GM23338 (cell line): ENCODE data around the gene CSF1R. TPM values are rescaled to one million over a fixed set of nuclear protein-coding genes. Genes with fewer than 3 reads are reported as not detected.

Experiments
- ATAC-seq: fragments of 200-7000 bp; cut with Tn5 transposase; 3 replicates; pipeline ENCODE4 v1.9.1; 2020
- DNase-seq: peaks from one replicate; pipeline ENCODE4 v3.0.0-alpha.2; 2015; ENCODE audit warnings: low spot score
- H2AFZ ChIP-seq: fragments of 200-600 bp; sonication (generic); 2 replicates; pipeline ENCODE4 v1.8.0; 2016; ENCODE audit warnings: antibody characterized with exemption, mild to moderate bottlenecking, moderate library complexity
- H3F3A ChIP-seq: fragments of 200-600 bp; sonication (generic); replicated peaks from 2 replicates; pipeline ENCODE4 v1.8.0; 2017; ENCODE audit warnings: antibody characterized with exemption, mixed run types, low read depth
- H3K27ac ChIP-seq: fragments of 200-600 bp; sonication (generic); 2 replicates; pipeline ENCODE4 v1.6.1; 2016; ENCODE audit warnings: low read depth
- H3K27me3 ChIP-seq: fragments of 200-600 bp; sonication (generic); 2 replicates; pipeline ENCODE4 v1.8.0; 2016; ENCODE audit warnings: mild to moderate bottlenecking, mixed run types, moderate library complexity; ENCODE audit not compliant: insufficient read depth
- H3K36me3 ChIP-seq: fragments of 200-600 bp; sonication (generic); 2 replicates; pipeline ENCODE4 v1.8.0; 2016; ENCODE audit warnings: mild to moderate bottlenecking; ENCODE audit not compliant: insufficient read depth
- H3K4me1 ChIP-seq: fragments of 200-600 bp; sonication (generic); 2 replicates; pipeline ENCODE4 v1.8.0; 2016; ENCODE audit warnings: mild to moderate bottlenecking, moderate library complexity; ENCODE audit not compliant: insufficient read depth
- H3K4me2 ChIP-seq: fragments of 200-600 bp; sonication (generic); 2 replicates; pipeline ENCODE4 v1.7.1; 2017; ENCODE audit warnings: mixed run types
- H3K4me3 ChIP-seq: fragments of 200-600 bp; sonication (generic); 2 replicates; pipeline ENCODE4 v1.6.1; 2016; ENCODE audit warnings: mixed run types
- H3K79me2 ChIP-seq: fragments of 200-600 bp; sonication (generic); replicated peaks from 2 replicates; pipeline ENCODE4 v1.8.0; 2017; ENCODE audit warnings: mild to moderate bottlenecking; ENCODE audit not compliant: insufficient read depth
- H3K9me2 ChIP-seq: fragments of 200-600 bp; sonication (generic); 2 replicates; pipeline ENCODE4 v1.8.0; 2017; ENCODE audit not compliant: insufficient read depth
- H4K20me1 ChIP-seq: fragments of 200-600 bp; sonication (generic); replicated peaks from 2 replicates; pipeline ENCODE4 v1.8.0; 2017; ENCODE audit warnings: mild to moderate bottlenecking; ENCODE audit not compliant: insufficient read depth
- H3K27ac Mint-ChIP-seq: 2 replicates; pipeline ENCODE4 v1.8.0; 2020; ENCODE audit warnings: inconsistent platforms, mild to moderate bottlenecking, moderate library complexity, mixed read lengths
- H3K27me3 Mint-ChIP-seq: 3 replicates; pipeline ENCODE4 v1.8.0; 2022; ENCODE audit warnings: low read depth, mild to moderate bottlenecking, moderate library complexity, mixed read lengths, inconsistent platforms; ENCODE audit not compliant: insufficient read depth, poor library complexity
- H3K36me3 Mint-ChIP-seq: 3 replicates; pipeline ENCODE4 v1.8.0; 2021; ENCODE audit warnings: low read depth, mild to moderate bottlenecking, inconsistent platforms, moderate library complexity, mixed read lengths
- H3K4me1 Mint-ChIP-seq: 3 replicates; pipeline ENCODE4 v1.8.0; 2020; ENCODE audit warnings: mild to moderate bottlenecking, inconsistent platforms, mixed read lengths
- H3K4me3 Mint-ChIP-seq: 3 replicates; pipeline ENCODE4 v1.8.0; 2021; ENCODE audit warnings: moderate library complexity, mild to moderate bottlenecking, inconsistent platforms, mixed read lengths
- H3K9me3 Mint-ChIP-seq: 3 replicates; pipeline ENCODE4 v1.8.0; 2020; ENCODE audit warnings: moderate library complexity, mild to moderate bottlenecking, inconsistent platforms, mixed read lengths
- CTCF ChIP-seq, 2 experiments: fragments of 200-600 bp in 1 of 2; sonication (generic) in 1 of 2; conservative IDR thresholded peaks; 2 replicates each; pipeline versions ENCODE4 v1.5.1 to v1.6.1; 2016 to 2017; ENCODE audit warnings: antibody characterized with exemption in 2 of 2, low read depth in 2 of 2, mild to moderate bottlenecking in 2 of 2, moderate library complexity in 1 of 2
- EZH2phosphoT487 ChIP-seq: fragments of 200-600 bp; sonication (generic); IDR thresholded peaks from one replicate; pipeline ENCODE4 v1.8.1; 2018; ENCODE audit warnings: antibody characterized with exemption; ENCODE audit not compliant: unreplicated experiment
- JUNB ChIP-seq: IDR thresholded peaks from one replicate; pipeline ENCODE4 v1.6.1; 2016; ENCODE audit warnings: antibody characterized with exemption; ENCODE audit not compliant: unreplicated experiment
- NANOG ChIP-seq: IDR thresholded peaks from 2 replicates; pipeline ENCODE4 v1.6.1; 2016; ENCODE audit warnings: antibody characterized with exemption, borderline replicate concordance
- POLR2AphosphoS5 ChIP-seq: IDR thresholded peaks from 2 replicates; pipeline ENCODE4 v1.6.1; 2016; ENCODE audit warnings: antibody characterized with exemption, low read depth
- ZNF331 ChIP-seq: fragments of 250-450 bp; sonication (Bioruptor Pico); IDR thresholded peaks from 2 replicates; pipeline ENCODE4 v1.5.0; 2020; ENCODE audit warnings: low read depth, mild to moderate bottlenecking, moderate library complexity
- ZNF462 ChIP-seq: fragments of 250-450 bp; sonication (Bioruptor Pico); IDR thresholded peaks from 2 replicates; pipeline ENCODE4 v1.5.0; 2020; ENCODE audit warnings: mild to moderate bottlenecking, moderate library complexity
- polyA plus RNA-seq: library from polyadenylated mRNA; unstranded; fragments of >200 nt; fragmentation: Nextera tagmentation; extraction: Ambion mirVana; gene quantifications from 2 replicates; pipeline ENCODE4 v1.2.1, GENCODE V29; 2016
- total RNA-seq: library from RNA; depleted of rRNA; stranded (reverse); fragments of >200 nt; shearing (Covaris generic); gene quantifications from 2 replicates; pipeline ENCODE4 v1.2.3, GENCODE V29; 2014

Gene CSF1R
- total and polyA plus RNA-seq, 2 experiments from 2014 or later, result 0.21 TPM; not detected in 1

- Histone ChIP-seq H3K27ac (no peak overlapping the region), H2AFZ (no peak overlapping the region), H3F3A (no peaks in the 10 kb centered on the region), H3K79me2 (no peaks in the 10 kb centered on the region), H3K4me3 (no peak overlapping the region), H4K20me1 (no peaks in the 10 kb centered on the region), H3K36me3 (no peaks in the 10 kb centered on the region), H3K4me1 (no peaks in the 10 kb centered on the region), H3K27me3 (no peaks in the 10 kb centered on the region), H3K4me2 (no peak overlapping the region), H3K9me2 (no peaks in the 10 kb centered on the region)
- Mint-ChIP-seq H3K36me3 (no peaks in the 10 kb centered on the region), H3K9me3 (no peaks in the 10 kb centered on the region), H3K4me3 (no peak overlapping the region), H3K4me1 (no peaks in the 10 kb centered on the region), H3K27ac (no peak overlapping the region), H3K27me3 (peaks cover 8% of the 10 kb centered on the region)
- DNase-seq (no peak), ATAC-seq (no peak)
- TF ChIP-seq NANOG (no peak), JUNB (no peak), CTCF (conservative IDR thresholded peaks at IDR 0.05; ENCODE audit: low read depth in 2 of 2) (no peak), EZH2phosphoT487 (no peak), ZNF462 (CRISPR knock-in tag) (no peak), POLR2AphosphoS5 (no peak), ZNF331 (no peak)
Measured at GRCh38 chr5:150105928-150106615, 19.7 kb upstream of the CSF1R start.
